AG04449 (cell line): ENCODE measurements around the gene GPER1.

Experiments used
- CTCF ChIA-PET: fragments of 350-600 bp; formaldehyde crosslinking; extraction: SDS; loops from one replicate; lab custom pipeline; 2021; ENCODE audit warnings: antibody characterized with exemption; lab: Yijun Ruan, JAX
- POLR2A ChIA-PET: fragments of 400-600, 350-600 bp; formaldehyde crosslinking; extraction: SDS; loops from one replicate; lab custom pipeline; 2020; ENCODE audit warnings: antibody characterized with exemption, inconsistent platforms; lab: Yijun Ruan, JAX
- DNase-seq: peaks from one replicate; pipeline ENCODE4 v3.0.0-alpha.2; 2010; ENCODE audit warnings: low read depth, low spot score
- H3K4me3 ChIP-seq: 2 replicates; pipeline ENCODE4 v1.5.1; 2011; ENCODE audit warnings: low read depth, mild to moderate bottlenecking, control low read depth, low read length
- TF ChIP-seq, protein P1 (sequence below): IDR thresholded peaks from one replicate; pipeline ENCODE4 v1.5.1; 2011; ENCODE audit warnings: mild to moderate bottlenecking, moderate library complexity, low read length, control low read depth, inconsistent platforms; ENCODE audit not compliant: insufficient read depth; ENCODE audit errors: missing control alignments

Gene GPER1

GRCh38 chr7:1044189-1045068, 43.5 kb upstream of the GPER1 start, which contains the start of gene GPR146:
GPR146 (plus strand) TSS chr7:1044546; CDS start chr7:1057516, 12,970 bp downstream.
- peak; percentile 71 for DNase-seq
- ChIA-PET CTCF (interaction anchor here (0.6 to 8.1 kb wide), 22 partner anchors 9 to 464 kb away, joined by 3 to 51 read pairs (median 4); partner anchors contain the start of gene COX19), POLR2A (no interaction called here)
- TF ChIP-seq, protein P1, sequence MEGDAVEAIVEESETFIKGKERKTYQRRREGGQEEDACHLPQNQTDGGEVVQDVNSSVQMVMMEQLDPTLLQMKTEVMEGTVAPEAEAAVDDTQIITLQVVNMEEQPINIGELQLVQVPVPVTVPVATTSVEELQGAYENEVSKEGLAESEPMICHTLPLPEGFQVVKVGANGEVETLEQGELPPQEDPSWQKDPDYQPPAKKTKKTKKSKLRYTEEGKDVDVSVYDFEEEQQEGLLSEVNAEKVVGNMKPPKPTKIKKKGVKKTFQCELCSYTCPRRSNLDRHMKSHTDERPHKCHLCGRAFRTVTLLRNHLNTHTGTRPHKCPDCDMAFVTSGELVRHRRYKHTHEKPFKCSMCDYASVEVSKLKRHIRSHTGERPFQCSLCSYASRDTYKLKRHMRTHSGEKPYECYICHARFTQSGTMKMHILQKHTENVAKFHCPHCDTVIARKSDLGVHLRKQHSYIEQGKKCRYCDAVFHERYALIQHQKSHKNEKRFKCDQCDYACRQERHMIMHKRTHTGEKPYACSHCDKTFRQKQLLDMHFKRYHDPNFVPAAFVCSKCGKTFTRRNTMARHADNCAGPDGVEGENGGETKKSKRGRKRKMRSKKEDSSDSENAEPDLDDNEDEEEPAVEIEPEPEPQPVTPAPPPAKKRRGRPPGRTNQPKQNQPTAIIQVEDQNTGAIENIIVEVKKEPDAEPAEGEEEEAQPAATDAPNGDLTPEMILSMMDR: peak; percentile 78
- peak within 1 kb of the TSS; percentile 71 for H3K4me3 ChIP-seq

DNA sequence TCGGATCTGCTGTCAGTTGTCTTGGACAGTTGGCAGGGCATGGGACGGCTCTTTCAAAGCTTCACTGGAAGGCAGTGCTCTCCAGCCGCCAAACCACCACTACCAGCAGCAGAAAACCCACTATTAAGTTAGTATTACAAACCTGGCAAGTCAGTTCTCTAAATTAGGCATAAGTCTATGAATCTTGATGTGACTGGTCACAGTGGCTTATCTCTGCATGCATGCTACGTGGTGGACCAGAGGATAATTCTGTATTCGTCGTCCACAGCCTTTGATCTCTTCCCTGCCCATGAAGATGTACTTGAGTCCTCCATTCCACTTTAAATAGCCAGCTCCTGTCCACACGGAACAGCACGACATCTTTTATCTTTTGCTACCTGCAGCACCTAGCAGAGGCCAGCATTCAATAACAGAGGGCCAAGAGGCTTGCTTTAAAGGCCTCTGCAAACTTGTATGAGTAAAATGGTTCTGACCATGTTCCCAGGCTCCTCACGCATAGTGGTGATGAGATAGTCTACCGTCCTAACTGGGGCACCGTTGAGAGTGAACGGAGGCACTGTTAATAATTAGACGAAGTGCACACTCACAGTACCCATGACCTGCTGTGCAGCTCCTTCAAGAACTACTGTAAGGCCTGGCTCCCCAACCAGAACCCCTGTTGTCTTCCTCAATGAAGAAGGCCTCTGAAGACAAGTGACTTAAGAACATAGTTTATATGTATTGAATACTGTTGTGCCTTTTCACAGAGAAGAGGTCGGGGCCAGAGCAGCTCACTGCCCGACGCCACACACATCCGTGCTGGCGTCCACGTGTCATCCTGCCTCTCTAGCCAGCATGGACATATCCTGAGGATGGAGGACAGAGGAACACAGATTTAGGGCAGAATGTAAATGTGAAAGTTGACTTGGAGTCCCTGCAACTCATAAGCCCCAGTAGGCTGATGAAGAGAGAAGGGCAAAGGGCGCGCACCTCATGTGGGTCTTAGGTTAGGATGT, 42.5 kb upstream of the GPER1 start:
- ChIA-PET POLR2A (no interaction called here), CTCF (interaction anchor here (0.5 to 8.1 kb wide), 19 partner anchors 8 to 463 kb away, joined by 3 to 51 read pairs (median 4); no protein-coding TSS in a partner anchor)
- DNase-seq: no peak
- TF ChIP-seq, protein P1: no peak
- peak overlapping the region; percentile 71 for H3K4me3 ChIP-seq

DNA sequence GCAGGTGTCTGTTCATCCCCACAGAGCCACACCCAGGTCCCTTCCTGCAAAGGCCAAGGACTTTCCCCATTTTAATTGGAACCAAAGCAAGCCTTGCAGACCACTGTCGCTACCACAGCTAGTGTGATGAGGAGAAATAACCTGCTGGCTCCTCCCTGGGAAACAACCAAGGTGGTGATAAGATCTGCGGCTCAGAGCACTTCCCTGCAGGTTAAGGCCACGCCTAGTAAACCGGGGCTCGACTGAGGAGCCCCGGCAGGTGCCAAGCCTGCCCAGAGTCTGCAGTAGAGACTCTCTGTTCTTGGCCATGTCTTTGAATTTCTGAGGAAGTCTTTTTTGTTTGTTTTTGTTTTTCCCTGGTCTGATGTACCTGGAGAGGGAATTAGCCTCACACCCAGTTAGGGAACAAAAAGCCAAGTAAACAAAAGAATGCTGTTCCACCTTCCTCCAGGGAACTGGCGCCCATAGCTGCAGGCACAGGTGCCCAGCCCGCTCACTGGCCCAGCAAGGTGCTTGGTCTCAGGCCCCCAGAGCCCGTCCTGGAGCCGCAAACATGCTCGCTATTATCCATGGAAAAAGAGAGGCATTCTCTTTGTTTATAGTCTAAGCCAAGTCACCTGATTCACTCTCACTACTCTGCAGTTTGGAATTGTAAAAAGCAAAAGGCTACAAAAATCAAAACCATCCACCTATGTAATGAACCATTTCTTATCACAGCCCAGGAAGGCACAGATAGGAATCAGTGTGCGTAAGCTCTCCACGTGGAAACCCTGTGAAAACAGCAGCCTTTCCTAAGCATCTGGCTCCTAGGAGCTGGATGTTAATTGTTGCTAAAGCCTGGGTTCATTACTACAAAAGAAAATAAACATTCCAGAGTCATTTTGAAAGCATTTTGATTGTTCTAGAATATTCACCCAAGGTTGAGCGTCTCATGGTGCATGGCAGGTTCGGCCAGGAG, 40.9 kb upstream of the GPER1 start:
- TF ChIP-seq, protein P1: no peak
- ChIA-PET CTCF (interaction anchor here (1.0 to 8.1 kb wide), 6 partner anchors 11 to 139 kb away, joined by 3 to 51 read pairs (median 4); no protein-coding TSS in a partner anchor), POLR2A (no interaction called here)
- no peak for DNase-seq
- H3K4me3 ChIP-seq: no peak overlapping the region

DNA sequence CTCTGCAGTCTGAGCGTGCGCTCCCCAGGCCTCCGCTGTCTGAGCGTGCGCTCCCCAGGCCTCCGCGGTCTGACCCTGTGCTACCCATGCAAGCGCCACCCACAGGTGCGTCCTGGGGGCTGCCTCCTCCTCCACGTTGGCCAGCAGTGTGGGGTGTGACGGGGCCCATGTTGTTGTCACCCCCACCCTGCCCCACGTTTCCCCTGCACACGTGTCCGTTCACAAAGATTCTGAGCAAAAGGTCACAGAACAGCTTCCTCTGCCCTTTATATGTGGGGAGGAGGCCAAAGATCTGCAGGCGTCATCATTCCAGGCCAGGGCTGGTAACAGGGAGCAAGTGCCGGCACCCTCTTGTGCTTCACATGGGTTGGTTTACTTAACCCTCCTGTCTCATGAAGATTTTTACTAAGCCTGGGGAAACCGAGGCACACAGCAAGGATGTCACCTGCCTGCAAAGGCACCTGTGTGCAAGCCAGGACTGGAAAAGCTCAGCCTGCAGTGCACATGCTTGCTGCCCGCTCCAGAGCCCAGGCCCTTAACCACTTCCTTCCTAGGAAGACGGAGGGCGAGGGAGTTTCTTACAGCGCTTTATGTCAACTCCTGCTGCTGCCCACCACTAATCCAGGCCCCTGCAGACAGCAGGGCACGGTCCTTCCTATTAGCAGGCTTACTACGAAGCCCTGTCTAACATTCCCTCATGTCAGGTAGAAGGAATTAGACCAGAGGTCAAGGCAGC, 38.7 kb upstream of the GPER1 start:
- no peak for DNase-seq
- ChIA-PET POLR2A (no interaction called here), CTCF (interaction anchor here (0.7 to 1.5 kb wide), 3 partner anchors 9 to 56 kb away, joined by 3 to 7 read pairs (median 3); no protein-coding TSS in a partner anchor)
- no peak overlapping the region for H3K4me3 ChIP-seq
- TF ChIP-seq, protein P1: no peak

DNA sequence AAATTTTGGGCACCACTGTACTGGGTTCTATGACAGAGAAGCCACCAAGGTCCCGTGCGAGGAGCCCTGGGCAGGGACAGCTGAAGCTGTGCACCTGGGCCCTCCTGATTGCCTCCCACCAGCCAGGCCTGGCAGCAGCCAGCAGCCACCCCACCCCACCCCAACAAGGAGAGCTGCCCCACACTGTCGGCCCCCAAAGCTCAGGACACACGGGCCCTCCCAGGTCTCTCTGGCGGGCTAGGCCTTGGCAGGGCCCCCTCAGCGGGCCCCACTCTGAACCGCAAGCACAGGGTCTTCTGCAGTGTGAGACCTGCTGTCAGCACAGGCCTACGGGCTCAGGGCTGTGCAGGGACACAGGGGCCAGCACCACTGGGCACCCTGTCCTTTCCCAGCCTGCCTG, 38.1 kb upstream of the GPER1 start:
- H3K4me3 ChIP-seq: no peak overlapping the region
- DNase-seq: no peak
- TF ChIP-seq, protein P1: no peak
- ChIA-PET CTCF (interaction anchor here (0.7 to 1.5 kb wide), 3 partner anchors 8 to 57 kb away, joined by 3 to 7 read pairs (median 3); no protein-coding TSS in a partner anchor), POLR2A (no interaction called here)
